ENCODE results near the gene GRIK3.

DNA sequence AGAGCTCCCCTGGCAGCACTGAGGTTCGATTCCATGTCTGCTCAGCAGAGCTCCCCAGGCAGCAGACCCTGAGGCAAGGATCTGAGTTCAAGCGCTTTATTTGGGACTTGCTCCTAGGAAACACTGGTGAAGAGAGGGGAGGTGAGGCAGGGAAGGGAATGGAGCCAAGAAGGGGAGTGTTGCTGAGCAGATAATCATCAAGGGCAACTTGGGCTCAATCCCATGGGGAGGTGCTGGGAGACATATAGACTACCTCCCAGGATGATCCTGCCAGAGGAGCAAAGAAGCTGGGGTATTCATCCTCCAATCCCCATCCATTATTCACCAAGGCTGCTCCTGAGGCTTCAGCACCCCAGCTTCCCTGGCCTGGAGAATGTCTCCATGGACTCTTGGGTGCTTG, 47.0 kb downstream of the GRIK3 start:
- TF ChIP-seq EZH2phosphoT487 (IDR thresholded peaks at IDR 0.05; ENCODE audit: borderline replicate concordance): no peak
- TF ChIP-seq, protein P1, sequence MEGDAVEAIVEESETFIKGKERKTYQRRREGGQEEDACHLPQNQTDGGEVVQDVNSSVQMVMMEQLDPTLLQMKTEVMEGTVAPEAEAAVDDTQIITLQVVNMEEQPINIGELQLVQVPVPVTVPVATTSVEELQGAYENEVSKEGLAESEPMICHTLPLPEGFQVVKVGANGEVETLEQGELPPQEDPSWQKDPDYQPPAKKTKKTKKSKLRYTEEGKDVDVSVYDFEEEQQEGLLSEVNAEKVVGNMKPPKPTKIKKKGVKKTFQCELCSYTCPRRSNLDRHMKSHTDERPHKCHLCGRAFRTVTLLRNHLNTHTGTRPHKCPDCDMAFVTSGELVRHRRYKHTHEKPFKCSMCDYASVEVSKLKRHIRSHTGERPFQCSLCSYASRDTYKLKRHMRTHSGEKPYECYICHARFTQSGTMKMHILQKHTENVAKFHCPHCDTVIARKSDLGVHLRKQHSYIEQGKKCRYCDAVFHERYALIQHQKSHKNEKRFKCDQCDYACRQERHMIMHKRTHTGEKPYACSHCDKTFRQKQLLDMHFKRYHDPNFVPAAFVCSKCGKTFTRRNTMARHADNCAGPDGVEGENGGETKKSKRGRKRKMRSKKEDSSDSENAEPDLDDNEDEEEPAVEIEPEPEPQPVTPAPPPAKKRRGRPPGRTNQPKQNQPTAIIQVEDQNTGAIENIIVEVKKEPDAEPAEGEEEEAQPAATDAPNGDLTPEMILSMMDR (conservative IDR thresholded peaks at IDR 0.05; ENCODE audit: low read length): no peak

All from Loucy (cell line).